GM12878 (cell line): ENCODE results near the gene LIMS2. TPM values are rescaled to one million over a fixed set of nuclear protein-coding genes. Genes with fewer than 3 reads are reported as not detected.

ENCODE experiments used
- ATAC-seq: fragments of 200-7000 bp; cut with Tn5 transposase; 3 replicates; pipeline ENCODE4 v1.9.1; 2020; ENCODE audit warnings: mild to moderate bottlenecking, moderate library complexity
- BruUV-seq: library from RNA; stranded (reverse); fragments of 400-500 nt; replicated peaks from 2 replicates; lab custom pipeline; 2021; lab: Mats Ljungman, UMichigan
- CTCF ChIA-PET: fragments of 300-600 bp; sonication (Branson Sonifier 250); formaldehyde crosslinking; extraction: SDS; loops from one replicate; lab custom pipeline; 2021; ENCODE audit warnings: inconsistent platforms; lab: Yijun Ruan, JAX
- POLR2A ChIA-PET: fragments of 350-600 bp; formaldehyde crosslinking; extraction: SDS; loops from one replicate; lab custom pipeline; 2021; ENCODE audit warnings: inconsistent platforms; lab: Charles Lee
- RAD21 ChIA-PET: fragments of 300-600 bp; sonication (Branson Sonifier 250); formaldehyde crosslinking; loops from one replicate; lab custom pipeline; 2023; ENCODE audit warnings: antibody characterized with exemption; ENCODE audit not compliant: unreplicated experiment; lab: Charles Lee
- SMC1A ChIA-PET: fragments of 300-600 bp; sonication (Branson Sonifier 250); formaldehyde crosslinking; loops from one replicate; lab custom pipeline; 2023; ENCODE audit not compliant: unreplicated experiment, uncharacterized antibody; lab: Charles Lee
- DNase-seq: peaks from one replicate; pipeline ENCODE4 v3.0.0-alpha.2; 2011; ENCODE audit warnings: low read depth, low spot score
- FAIRE-seq: peaks from 3 replicates; lab custom pipeline; 2011; peaks lifted over from hg19 to GRCh38; lab: Jason Lieb, UNC
- H2AFZ ChIP-seq: 2 replicates; pipeline ENCODE4 v1.6.0; 2011; ENCODE audit warnings: low read depth, low read length, control low read depth; ENCODE audit not compliant: control insufficient read depth
- H3K27ac ChIP-seq: 2 replicates; pipeline ENCODE4 v1.5.1; 2011; ENCODE audit warnings: control low read depth; ENCODE audit not compliant: control insufficient read depth, insufficient read depth
- H3K27me3 ChIP-seq, 2 experiments: replicated peaks in 1 of 2; 2 replicates each; pipeline versions ENCODE4 v1.6.0 to v1.6.1; 2011; ENCODE audit warnings: low read length in 1 of 2; ENCODE audit not compliant: control insufficient read depth in 2 of 2, insufficient read depth in 2 of 2
- H3K36me3 ChIP-seq, 2 experiments: 2 replicates each; pipeline ENCODE4 v1.5.1; 2011; ENCODE audit warnings: low read length in 1 of 2; ENCODE audit not compliant: control insufficient read depth in 2 of 2, insufficient read depth in 2 of 2
- H3K4me1 ChIP-seq: 2 replicates; pipeline ENCODE4 v1.6.1; 2011; ENCODE audit warnings: mild to moderate bottlenecking, low read length, moderate library complexity, mixed read lengths; ENCODE audit not compliant: control insufficient read depth, insufficient read depth
- H3K4me2 ChIP-seq: 2 replicates; pipeline ENCODE4 v1.6.0; 2011; ENCODE audit warnings: control low read depth; ENCODE audit not compliant: control insufficient read depth, insufficient read depth
- H3K4me3 ChIP-seq: fragments of 200-600 bp; sonication (generic); 2 replicates; pipeline ENCODE4 v1.5.1; 2016
- H3K79me2 ChIP-seq: 2 replicates; pipeline ENCODE4 v1.6.0; 2011; ENCODE audit warnings: low read length; ENCODE audit not compliant: control insufficient read depth, insufficient read depth
- H3K9ac ChIP-seq: 2 replicates; pipeline ENCODE4 v1.8.0; 2011; ENCODE audit warnings: low read length, control low read depth, mixed read lengths; ENCODE audit not compliant: control insufficient read depth, insufficient read depth
- H3K9me3 ChIP-seq: replicated peaks from 3 replicates; pipeline ENCODE4 v1.5.1; 2011; ENCODE audit warnings: mild to moderate bottlenecking, low read length; ENCODE audit not compliant: control insufficient read depth, insufficient read depth
- H4K20me1 ChIP-seq: 2 replicates; pipeline ENCODE4 v1.6.0; 2011; ENCODE audit not compliant: control insufficient read depth, insufficient read depth
- ATF2 ChIP-seq: IDR thresholded peaks from 2 replicates; pipeline ENCODE4 v1.6.1; 2012; ENCODE audit warnings: low read length, inconsistent platforms
- BMI1 ChIP-seq: fragments of 450-650 bp; IDR thresholded peaks from 2 replicates; pipeline ENCODE4 v1.6.1; 2016; ENCODE audit warnings: mild to moderate bottlenecking, moderate library complexity, borderline replicate concordance
- CBFB ChIP-seq: IDR thresholded peaks from 2 replicates; pipeline ENCODE4 v1.6.1; 2016; ENCODE audit warnings: antibody characterized with exemption, low read depth
- ELK1 ChIP-seq: IDR thresholded peaks from 2 replicates; pipeline ENCODE4 v1.6.1; 2012; ENCODE audit warnings: low read depth, low read length, improper control_type of control experiment
- HCFC1 ChIP-seq: fragments of 150-350 bp; IDR thresholded peaks from 2 replicates; pipeline ENCODE4 v1.6.1; 2014; ENCODE audit warnings: low read length
- IKZF1 ChIP-seq: fragments of 450-650 bp; conservative IDR thresholded peaks from 2 replicates; pipeline ENCODE4 v1.6.1; 2017; ENCODE audit warnings: antibody characterized with exemption, mild to moderate bottlenecking
- NFIC ChIP-seq: IDR thresholded peaks from 2 replicates; pipeline ENCODE4 v1.6.1; 2012; ENCODE audit warnings: low read depth, mild to moderate bottlenecking, inconsistent platforms, low read length, moderate library complexity
- NR2C2 ChIP-seq: IDR thresholded peaks from 2 replicates; pipeline ENCODE4 v1.6.1; 2011; ENCODE audit warnings: borderline replicate concordance, low read depth; ENCODE audit not compliant: control insufficient read depth, insufficient read length
- PML ChIP-seq: IDR thresholded peaks from 2 replicates; pipeline ENCODE4 v1.6.1; 2012; ENCODE audit warnings: low read length, inconsistent platforms
- RELA ChIP-seq: fragments of 450-650 bp; IDR thresholded peaks from 2 replicates; pipeline ENCODE4 v1.8.0; 2014; ENCODE audit warnings: borderline replicate concordance; ENCODE audit not compliant: partially characterized antibody
- RELB ChIP-seq: fragments of 450-650 bp; IDR thresholded peaks from 2 replicates; pipeline ENCODE4 v1.6.1; 2017; ENCODE audit warnings: low read depth, mild to moderate bottlenecking, moderate library complexity
- SUPT20H ChIP-seq: IDR thresholded peaks from 2 replicates; pipeline ENCODE4 v1.6.1; 2011; ENCODE audit warnings: low read depth, mild to moderate bottlenecking, low read length, moderate library complexity, borderline replicate concordance; ENCODE audit not compliant: control insufficient read depth
- WRNIP1 ChIP-seq: IDR thresholded peaks from 2 replicates; pipeline ENCODE4 v1.6.1; 2011; ENCODE audit warnings: low read depth, low read length, improper control_type of control experiment, borderline replicate concordance
- ZBTB11 ChIP-seq: fragments of 450-650 bp; formaldehyde crosslinking; IDR thresholded peaks from 2 replicates; pipeline ENCODE4 v1.5.0; 2022; ENCODE audit warnings: mild to moderate bottlenecking, missing genetic modification characterization
- ZNF274 ChIP-seq: IDR thresholded peaks from one replicate; pipeline ENCODE4 v1.8.0; 2011; ENCODE audit not compliant: insufficient read length, insufficient read depth
- WGBS: methylation state at CpG from one replicate; pipeline ENCODE4 v1.1.6; 2016; ENCODE audit warnings: low lambda C conversion rate; ENCODE audit not compliant: insufficient replicate concordance, insufficient coverage; ENCODE audit errors: missing lambda C conversion rate; 5-methylcytosine and 5-hydroxymethylcytosine counted together
- in situ Hi-C: fragments of 300-500 bp; cut with MboI; formaldehyde crosslinking; loops from 9 replicates; pipeline ENCODE4 v1.14.3; 2018; ENCODE audit warnings: mixed read lengths
- intact Hi-C: fragments of 100-400 bp; cut with micrococcal nuclease; formaldehyde crosslinking; loops from one replicate; pipeline ENCODE4 v1.14.2; 2022; ENCODE audit not compliant: unreplicated experiment
- polyA plus RNA-seq, 11 experiments: library from polyadenylated mRNA; depleted of rRNA in 4 of 11; unstranded in 6 of 11; stranded (reverse) in 5 of 11; fragments of >200 nt; fragmentation: Nextera tagmentation in 4 of 11; fragmentation: Illumina TruSeq in 1 of 11; extraction: Ambion mirVana in 4 of 11; extraction: Trizol in 1 of 11; gene quantifications; 1 replicate in 1 of 11; 2 replicates in 10 of 11; pipeline versions ENCODE4 v1.2.1 to v1.2.3, GENCODE V29; 2011 to 2016; ENCODE audit warnings: inconsistent platforms in 2 of 11, missing spikeins in 2 of 11, low read depth in 1 of 11
- total RNA-seq, 4 experiments: library from RNA; depleted of rRNA in 3 of 4; stranded (reverse); fragments of >200 nt in 3 of 4; fragmentation: Illumina TruSeq in 1 of 4; extraction: Trizol in 1 of 4; gene quantifications; 2 replicates each; pipeline versions ENCODE4 v1.2.1 to v1.2.3, GENCODE V29; 2013 to 2021

The LIMS2 gene
- total and polyA plus RNA-seq, 10 of the 15 experiments (the other 5 are each of a cell fraction or from before 2014, with no cell fraction given) = 0.06 to 0.81 (median 0.16) TPM; not detected in 2

- 71% methylated on average over 14 of the region's 14 CpGs for WGBS
- H3K4me3 ChIP-seq = no peak overlapping the region
- intact Hi-C loops = loop anchor here (5.0 kb wide), 1 partner anchor 41 kb away; no protein-coding TSS in a partner anchor
- H2AFZ ChIP-seq = no peak overlapping the region
- FAIRE-seq = no peak
- H3K4me2 ChIP-seq = no peak overlapping the region
- H3K9ac ChIP-seq = no peak overlapping the region
- RAD21 ChIA-PET = no interaction called here
- H3K27me3 ChIP-seq = no peaks in the 10 kb centered on the region; a peak in 1 of 4 replicates
- in situ Hi-C loops = no loop called here
- DNase-seq = no peak
- no peaks in the 10 kb centered on the region for H3K36me3 ChIP-seq
- ATAC-seq = no peak
- no peaks in the 10 kb centered on the region for H3K4me1 ChIP-seq
- H3K9me3 ChIP-seq = no peaks in the 10 kb centered on the region; the same call in 2 of the 3 replicates
- no peaks in the 10 kb centered on the region for H4K20me1 ChIP-seq
- SMC1A ChIA-PET = no interaction called here
- POLR2A ChIA-PET = no interaction called here
- H3K79me2 ChIP-seq = no peaks in the 10 kb centered on the region
- no TSS peak for BruUV-seq
- no peak overlapping the region for H3K27ac ChIP-seq
- CTCF ChIA-PET = no interaction called here
- TF ChIP-seq IKZF1 = no peak
- TF ChIP-seq ATF2 = no peak
- TF ChIP-seq PML = no peak
- no peak for TF ChIP-seq ZBTB11 (CRISPR knock-in tag)
- TF ChIP-seq ELK1 = no peak
- TF ChIP-seq NFIC = no peak
- no peak for TF ChIP-seq CBFB
- TF ChIP-seq BMI1 = no peak
- TF ChIP-seq HCFC1 = no peak
- TF ChIP-seq WRNIP1 = no peak
- no peak for TF ChIP-seq RELB
- TF ChIP-seq ZNF274 = no peak
- TF ChIP-seq RELA = no peak
- no peak for TF ChIP-seq SUPT20H
- TF ChIP-seq NR2C2 = no peak
Measured at GRCh38 chr2:127596311-127597045, 78.9 kb downstream of the LIMS2 start.
